GM23338 (cell line): ENCODE results near the gene USP2. TPM values are rescaled to one million over a fixed set of nuclear protein-coding genes. Genes with fewer than 3 reads are reported as not detected.

Experiments
- ATAC-seq: fragments of 200-7000 bp; cut with Tn5 transposase; 3 replicates; pipeline ENCODE4 v1.9.1; 2020
- DNase-seq: peaks from one replicate; pipeline ENCODE4 v3.0.0-alpha.2; 2015; ENCODE audit warnings: low spot score
- H2AFZ ChIP-seq: fragments of 200-600 bp; sonication (generic); 2 replicates; pipeline ENCODE4 v1.8.0; 2016; ENCODE audit warnings: antibody characterized with exemption, mild to moderate bottlenecking, moderate library complexity
- H3F3A ChIP-seq: fragments of 200-600 bp; sonication (generic); replicated peaks from 2 replicates; pipeline ENCODE4 v1.8.0; 2017; ENCODE audit warnings: antibody characterized with exemption, mixed run types, low read depth
- H3K27ac ChIP-seq: fragments of 200-600 bp; sonication (generic); 2 replicates; pipeline ENCODE4 v1.6.1; 2016; ENCODE audit warnings: low read depth
- H3K27me3 ChIP-seq: fragments of 200-600 bp; sonication (generic); 2 replicates; pipeline ENCODE4 v1.8.0; 2016; ENCODE audit warnings: mild to moderate bottlenecking, mixed run types, moderate library complexity; ENCODE audit not compliant: insufficient read depth
- H3K36me3 ChIP-seq: fragments of 200-600 bp; sonication (generic); 2 replicates; pipeline ENCODE4 v1.8.0; 2016; ENCODE audit warnings: mild to moderate bottlenecking; ENCODE audit not compliant: insufficient read depth
- H3K4me1 ChIP-seq: fragments of 200-600 bp; sonication (generic); 2 replicates; pipeline ENCODE4 v1.8.0; 2016; ENCODE audit warnings: mild to moderate bottlenecking, moderate library complexity; ENCODE audit not compliant: insufficient read depth
- H3K4me2 ChIP-seq: fragments of 200-600 bp; sonication (generic); 2 replicates; pipeline ENCODE4 v1.7.1; 2017; ENCODE audit warnings: mixed run types
- H3K4me3 ChIP-seq: fragments of 200-600 bp; sonication (generic); 2 replicates; pipeline ENCODE4 v1.6.1; 2016; ENCODE audit warnings: mixed run types
- H3K79me2 ChIP-seq: fragments of 200-600 bp; sonication (generic); replicated peaks from 2 replicates; pipeline ENCODE4 v1.8.0; 2017; ENCODE audit warnings: mild to moderate bottlenecking; ENCODE audit not compliant: insufficient read depth
- H3K9me2 ChIP-seq: fragments of 200-600 bp; sonication (generic); 2 replicates; pipeline ENCODE4 v1.8.0; 2017; ENCODE audit not compliant: insufficient read depth
- H4K20me1 ChIP-seq: fragments of 200-600 bp; sonication (generic); replicated peaks from 2 replicates; pipeline ENCODE4 v1.8.0; 2017; ENCODE audit warnings: mild to moderate bottlenecking; ENCODE audit not compliant: insufficient read depth
- H3K27ac Mint-ChIP-seq: 2 replicates; pipeline ENCODE4 v1.8.0; 2020; ENCODE audit warnings: inconsistent platforms, mild to moderate bottlenecking, moderate library complexity, mixed read lengths
- H3K27me3 Mint-ChIP-seq: 3 replicates; pipeline ENCODE4 v1.8.0; 2022; ENCODE audit warnings: low read depth, mild to moderate bottlenecking, moderate library complexity, mixed read lengths, inconsistent platforms; ENCODE audit not compliant: insufficient read depth, poor library complexity
- H3K36me3 Mint-ChIP-seq: 3 replicates; pipeline ENCODE4 v1.8.0; 2021; ENCODE audit warnings: low read depth, mild to moderate bottlenecking, inconsistent platforms, moderate library complexity, mixed read lengths
- H3K4me1 Mint-ChIP-seq: 3 replicates; pipeline ENCODE4 v1.8.0; 2020; ENCODE audit warnings: mild to moderate bottlenecking, inconsistent platforms, mixed read lengths
- H3K4me3 Mint-ChIP-seq: 3 replicates; pipeline ENCODE4 v1.8.0; 2021; ENCODE audit warnings: moderate library complexity, mild to moderate bottlenecking, inconsistent platforms, mixed read lengths
- H3K9me3 Mint-ChIP-seq: 3 replicates; pipeline ENCODE4 v1.8.0; 2020; ENCODE audit warnings: moderate library complexity, mild to moderate bottlenecking, inconsistent platforms, mixed read lengths
- CREB1 ChIP-seq: fragments of 250-450 bp; sonication (Bioruptor Pico); IDR thresholded peaks from 2 replicates; pipeline ENCODE4 v1.5.0; 2020; ENCODE audit warnings: low read depth, mild to moderate bottlenecking, moderate library complexity
- CTCF ChIP-seq, 2 experiments: fragments of 200-600 bp in 1 of 2; sonication (generic) in 1 of 2; conservative IDR thresholded peaks; 2 replicates each; pipeline versions ENCODE4 v1.5.1 to v1.6.1; 2016 to 2017; ENCODE audit warnings: antibody characterized with exemption in 2 of 2, low read depth in 2 of 2, mild to moderate bottlenecking in 2 of 2, moderate library complexity in 1 of 2
- NANOG ChIP-seq: IDR thresholded peaks from 2 replicates; pipeline ENCODE4 v1.6.1; 2016; ENCODE audit warnings: antibody characterized with exemption, borderline replicate concordance
- POLR2AphosphoS5 ChIP-seq: IDR thresholded peaks from 2 replicates; pipeline ENCODE4 v1.6.1; 2016; ENCODE audit warnings: antibody characterized with exemption, low read depth
- ZNF114 ChIP-seq: fragments of 250-450 bp; sonication (Bioruptor Pico); IDR thresholded peaks from 2 replicates; pipeline ENCODE4 v1.5.0; 2020; ENCODE audit warnings: mild to moderate bottlenecking, moderate library complexity
- polyA plus RNA-seq: library from polyadenylated mRNA; unstranded; fragments of >200 nt; fragmentation: Nextera tagmentation; extraction: Ambion mirVana; gene quantifications from 2 replicates; pipeline ENCODE4 v1.2.1, GENCODE V29; 2016
- total RNA-seq: library from RNA; depleted of rRNA; stranded (reverse); fragments of >200 nt; shearing (Covaris generic); gene quantifications from 2 replicates; pipeline ENCODE4 v1.2.3, GENCODE V29; 2014

The USP2 gene
- total and polyA plus RNA-seq, 2 experiments from 2014 or later = 4.9 to 5.0 TPM

- H3K4me2 ChIP-seq = peak overlapping the region; percentile 79
- peak overlapping the region; percentile 76 for H3K4me3 ChIP-seq
- ATAC-seq (peak; percentile 30), DNase-seq (peak; percentile 92)
- peaks cover 47% of the 10 kb centered on the region for H3K27me3 ChIP-seq
- H3K27ac ChIP-seq = peak overlapping the region; percentile 75; the same call in 1 of the 2 replicates
- TF ChIP-seq NANOG (no peak), CREB1 (CRISPR knock-in tag) (no peak), POLR2AphosphoS5 (0 out of 2 replicates have a peak, but pooled peaks have one; percentile 5), ZNF114 (CRISPR knock-in tag) (no peak), CTCF (conservative IDR thresholded peaks at IDR 0.05; ENCODE audit: low read depth in 2 of 2) (peak; percentile 88 to 94)
- H3F3A ChIP-seq = peaks cover 17% of the 10 kb centered on the region
- H3K36me3 ChIP-seq = no peaks in the 10 kb centered on the region; the same call in 1 of the 2 replicates
- no peaks in the 10 kb centered on the region for H4K20me1 ChIP-seq
- H3K79me2 ChIP-seq = peaks cover 22% of the 10 kb centered on the region
- Mint-ChIP-seq H3K9me3 (no peaks in the 10 kb centered on the region; the same call in 2 of the 3 replicates), H3K27me3 (peaks cover 47% of the 10 kb centered on the region), H3K4me3 (peak overlapping the region; percentile 100), H3K4me1 (peaks cover 53% of the 10 kb centered on the region), H3K36me3 (peaks cover 16% of the 10 kb centered on the region; the same call in 2 of the 3 replicates), H3K27ac (peak overlapping the region; percentile 90; the same call in 1 of the 2 replicates)
- no peak overlapping the region for H2AFZ ChIP-seq
- peaks cover 44% of the 10 kb centered on the region for H3K4me1 ChIP-seq
- no peaks in the 10 kb centered on the region for H3K9me2 ChIP-seq
These were observed 43.1 kb downstream of the USP2 start for GRCh38 chr11:119338318-119338890.

GRCh38 chr11:119337581-119338317 is 43.7 kb downstream of the USP2 start:
- Mint-ChIP-seq H3K4me3 (peak overlapping the region; percentile 100), H3K9me3 (no peaks in the 10 kb centered on the region; the same call in 2 of the 3 replicates), H3K36me3 (peaks cover 16% of the 10 kb centered on the region; the same call in 2 of the 3 replicates), H3K4me1 (peaks cover 59% of the 10 kb centered on the region), H3K27me3 (peaks cover 45% of the 10 kb centered on the region), H3K27ac (peak overlapping the region; percentile 90)
- Histone ChIP-seq H3K4me2 (peak overlapping the region; percentile 79), H3K36me3 (no peaks in the 10 kb centered on the region; the same call in 1 of the 2 replicates), H3K4me1 (peaks cover 46% of the 10 kb centered on the region), H3F3A (peaks cover 23% of the 10 kb centered on the region), H3K27me3 (peaks cover 41% of the 10 kb centered on the region), H3K27ac (peak overlapping the region; percentile 75), H4K20me1 (no peaks in the 10 kb centered on the region), H3K9me2 (no peaks in the 10 kb centered on the region), H3K79me2 (peaks cover 22% of the 10 kb centered on the region), H2AFZ (no peak overlapping the region), H3K4me3 (peak overlapping the region; percentile 76)
- ATAC-seq (peak; percentile 15), DNase-seq (peak; percentile 84)
- TF ChIP-seq ZNF114 (CRISPR knock-in tag) (no peak), POLR2AphosphoS5 (peak; percentile 51)
